ENCODE results near the gene SOCS3.
"Not testable (repeated sequence)": the region's sequence is repeated elsewhere in the genome, so short reads cannot be mapped to it uniquely, and the experiment has no call there.

SOCS3 gene

DNA sequence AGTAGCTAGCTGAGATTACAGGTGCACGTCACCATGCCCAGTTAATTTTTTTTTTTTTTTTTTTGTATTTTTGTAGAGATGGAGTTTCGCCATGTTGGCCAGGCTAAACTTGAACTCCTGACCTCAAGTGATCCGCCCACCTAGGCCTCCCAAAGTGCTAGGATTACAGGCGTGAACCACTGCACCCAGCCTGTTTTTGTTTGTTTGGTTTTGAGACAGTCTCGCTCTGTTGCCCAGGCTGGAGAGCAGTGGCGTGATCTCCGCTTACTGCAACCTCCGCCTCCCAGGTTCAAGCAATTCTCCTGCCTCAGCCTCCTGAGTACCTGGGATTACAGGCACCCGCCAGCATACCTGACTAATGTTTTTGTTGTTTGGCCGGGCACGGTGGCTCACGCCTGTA, 28.5 kb downstream of the SOCS3 start:
- not testable (repeated sequence) for DNase-seq (ENCODE audit: low read depth in 2 of 3, low spot score in 1 of 3)

DNA sequence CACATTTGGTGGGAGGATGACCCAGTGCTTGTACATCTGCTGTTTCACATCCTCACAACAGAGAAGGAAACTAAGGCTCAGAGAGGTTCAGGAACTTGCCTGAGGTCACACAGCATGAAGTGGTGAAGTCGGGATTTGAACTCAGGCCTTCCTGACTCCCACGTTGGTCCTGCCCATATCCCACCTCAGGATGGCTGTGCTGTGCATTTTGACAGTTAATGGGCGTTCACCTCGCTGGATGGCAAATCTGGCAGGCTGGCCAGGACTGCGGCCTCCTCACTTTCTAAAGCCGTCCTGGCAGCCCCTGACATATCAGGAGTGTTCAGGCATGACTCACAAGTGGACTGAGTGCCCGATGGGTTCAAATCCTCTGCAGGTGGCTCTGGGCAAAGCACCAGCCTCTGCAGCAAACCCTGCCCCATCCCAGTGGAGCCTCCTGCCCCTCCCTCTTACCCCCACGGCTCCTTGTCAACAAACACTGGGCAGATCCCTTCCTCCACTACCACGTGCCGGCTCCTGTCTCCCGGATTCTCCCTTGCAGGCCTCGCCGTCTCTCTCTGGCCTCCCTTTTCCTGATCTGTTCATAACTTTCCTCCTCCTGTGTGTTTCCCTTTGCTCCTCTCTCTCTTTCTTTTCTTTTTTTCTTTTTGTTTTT, 29.2 kb downstream of the SOCS3 start:
- no peak for DNase-seq (ENCODE audit: low read depth in 2 of 3, low spot score in 1 of 3)

DNA sequence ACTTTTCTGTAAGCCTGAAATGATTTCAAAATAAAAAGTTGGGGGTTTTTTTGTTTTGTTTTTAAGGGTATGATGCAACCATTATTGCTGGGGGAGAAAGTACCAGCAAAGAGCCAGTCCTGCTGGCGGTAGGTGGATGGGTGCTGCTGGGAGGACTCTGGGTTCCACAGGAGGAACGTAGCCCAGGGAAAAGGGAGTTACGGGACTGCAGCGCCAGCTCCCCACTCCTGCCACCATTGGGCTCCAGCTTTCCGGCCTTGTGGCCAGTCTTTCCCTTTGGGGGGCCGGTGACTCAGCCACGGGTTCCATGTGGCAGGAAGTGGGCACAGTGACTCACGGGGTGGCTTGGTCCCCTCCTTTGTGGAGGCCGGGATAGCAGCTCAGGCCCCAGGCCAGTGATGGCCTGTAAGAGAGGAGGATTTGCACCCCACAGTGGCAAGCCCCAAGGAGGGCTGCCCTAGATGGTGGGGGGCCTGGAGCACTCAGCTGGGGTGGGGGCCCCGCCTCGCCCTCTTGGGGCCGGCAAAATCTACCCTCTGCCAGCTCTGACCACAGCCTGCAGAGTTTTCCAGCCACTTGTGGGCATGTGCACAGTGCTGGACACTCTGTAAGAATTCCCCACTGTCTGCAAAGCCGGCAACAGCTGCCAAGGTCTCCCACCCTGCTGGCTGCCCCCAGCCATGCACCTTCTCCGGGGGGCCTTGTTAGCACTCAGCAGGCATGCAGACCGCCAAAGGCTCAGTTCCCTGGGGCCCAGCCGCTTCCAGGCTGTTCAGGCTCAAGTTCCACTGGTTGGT, 30.4 kb downstream of the SOCS3 start:
- DNase-seq (ENCODE audit: low read depth in 2 of 3, low spot score in 1 of 3) = no peak

DNA sequence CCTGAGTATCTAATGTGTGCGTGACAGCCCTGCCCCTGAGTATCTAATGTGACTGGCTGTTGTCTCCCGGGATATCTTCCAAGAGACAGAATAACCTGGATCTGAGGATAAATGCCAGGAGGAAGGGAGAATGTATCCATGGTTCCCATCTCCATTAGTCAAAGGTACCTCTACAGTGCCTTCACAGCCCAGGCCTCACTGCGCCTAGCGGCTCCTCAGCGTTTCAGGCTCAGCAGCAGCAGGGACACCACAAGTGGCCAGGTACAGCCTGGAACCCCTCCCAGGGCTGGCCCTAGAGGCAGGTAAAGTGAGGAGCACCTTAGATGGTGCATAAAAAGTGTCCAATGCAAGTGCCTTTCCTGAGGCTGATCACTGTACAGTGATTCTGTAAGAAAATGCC, 32.0 kb downstream of the SOCS3 start:
- no peak for DNase-seq (ENCODE audit: low read depth in 2 of 3, low spot score in 1 of 3)

DNA sequence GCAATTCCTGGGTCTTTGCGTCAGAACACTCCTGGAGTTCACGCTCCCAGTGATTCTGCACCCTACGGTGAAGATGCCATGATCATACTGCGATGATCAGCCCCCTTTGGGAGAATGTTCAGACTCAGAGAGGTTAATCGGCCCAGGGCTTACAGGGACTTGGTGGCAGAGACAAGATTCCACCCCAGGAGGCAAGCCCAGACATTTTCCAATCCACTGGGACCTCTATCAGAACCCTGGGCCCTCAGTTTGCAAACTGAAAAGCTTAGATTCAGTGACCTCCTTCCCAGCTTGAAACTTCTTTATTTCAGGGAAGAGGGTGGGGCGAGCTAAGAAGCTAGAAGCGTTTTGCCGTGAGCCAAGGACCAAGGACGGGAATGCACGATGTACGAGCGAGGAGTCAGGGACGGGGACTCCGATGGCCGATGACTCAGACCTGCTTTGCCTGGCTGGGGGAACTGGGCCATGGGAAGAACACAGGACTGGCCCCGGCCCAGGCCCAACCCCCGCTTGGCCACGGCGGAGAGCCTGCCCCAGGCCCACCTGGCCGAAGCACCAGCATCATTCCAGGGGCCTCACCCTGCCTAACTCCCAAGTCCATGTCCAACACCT, 34.7 kb downstream of the SOCS3 start:
- DNase-seq (ENCODE audit: low read depth in 2 of 3, low spot score in 1 of 3) = no peak

DNA sequence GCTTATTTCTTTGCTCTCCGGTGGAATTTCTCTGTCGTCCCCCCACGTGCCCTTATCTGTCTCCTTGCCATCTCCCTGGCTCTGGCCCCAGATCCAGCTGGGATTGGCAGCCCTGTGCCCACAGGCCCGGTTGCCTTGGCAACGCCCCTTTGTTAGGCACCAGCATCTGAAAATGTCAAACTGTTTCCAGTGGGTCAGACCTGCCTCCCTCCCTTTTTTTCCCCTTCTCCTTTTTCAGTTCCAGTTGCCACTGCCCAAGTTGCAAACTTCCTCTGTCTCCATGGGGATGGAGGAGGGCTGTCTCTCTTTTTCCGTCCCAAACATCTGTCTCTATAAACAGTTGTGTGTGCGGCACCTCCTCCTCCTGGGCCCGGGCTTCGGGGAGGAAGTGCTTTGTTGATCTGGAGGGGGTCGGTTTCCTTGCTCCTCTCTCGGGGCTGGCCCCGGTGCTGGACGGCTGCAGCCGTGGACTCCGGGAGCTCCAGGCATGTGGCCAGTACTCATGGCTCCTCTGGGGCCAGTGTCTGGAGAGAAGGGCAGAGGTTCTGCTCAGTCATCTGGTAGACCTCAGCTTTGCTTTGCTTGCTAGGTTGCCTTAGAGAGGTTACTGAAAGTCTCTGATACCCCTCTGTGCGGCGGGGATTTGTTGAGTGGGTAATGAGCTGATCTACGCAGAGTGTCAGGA, 35.3 kb downstream of the SOCS3 start:
- peak in 1 of 3 donors; percentile 22 for DNase-seq (ENCODE audit: low read depth in 2 of 3, low spot score in 1 of 3)

DNA sequence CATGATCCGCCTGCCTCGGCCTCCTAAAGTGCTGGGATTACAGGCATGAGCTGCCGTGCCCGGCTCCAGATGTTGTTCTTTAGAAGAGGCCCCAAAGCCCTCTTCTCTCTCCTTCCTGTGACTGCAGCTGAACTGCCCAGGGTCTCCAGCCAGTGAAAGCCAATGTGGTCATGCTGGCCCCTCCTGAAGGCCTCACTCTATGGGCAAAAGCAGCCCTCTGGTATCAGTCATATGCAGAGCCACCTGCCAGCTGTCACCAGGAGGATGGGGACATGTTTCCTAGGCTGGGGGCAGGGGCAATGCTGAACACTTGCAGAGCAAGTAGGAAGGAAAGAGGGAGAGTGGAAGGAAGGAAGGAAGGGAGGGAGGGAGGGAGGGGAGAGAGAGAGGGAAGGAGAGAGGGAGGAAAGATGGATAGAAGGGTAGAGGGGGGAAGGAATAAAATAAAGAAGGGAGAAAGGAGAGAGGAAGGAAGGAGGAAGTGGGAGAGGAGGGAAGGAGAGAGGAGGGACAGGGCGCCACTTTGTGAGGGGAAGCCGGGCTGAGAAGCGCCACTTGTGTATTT, 36.0 kb downstream of the SOCS3 start:
- DNase-seq (ENCODE audit: low read depth in 2 of 3, low spot score in 1 of 3) = no peak

DNA sequence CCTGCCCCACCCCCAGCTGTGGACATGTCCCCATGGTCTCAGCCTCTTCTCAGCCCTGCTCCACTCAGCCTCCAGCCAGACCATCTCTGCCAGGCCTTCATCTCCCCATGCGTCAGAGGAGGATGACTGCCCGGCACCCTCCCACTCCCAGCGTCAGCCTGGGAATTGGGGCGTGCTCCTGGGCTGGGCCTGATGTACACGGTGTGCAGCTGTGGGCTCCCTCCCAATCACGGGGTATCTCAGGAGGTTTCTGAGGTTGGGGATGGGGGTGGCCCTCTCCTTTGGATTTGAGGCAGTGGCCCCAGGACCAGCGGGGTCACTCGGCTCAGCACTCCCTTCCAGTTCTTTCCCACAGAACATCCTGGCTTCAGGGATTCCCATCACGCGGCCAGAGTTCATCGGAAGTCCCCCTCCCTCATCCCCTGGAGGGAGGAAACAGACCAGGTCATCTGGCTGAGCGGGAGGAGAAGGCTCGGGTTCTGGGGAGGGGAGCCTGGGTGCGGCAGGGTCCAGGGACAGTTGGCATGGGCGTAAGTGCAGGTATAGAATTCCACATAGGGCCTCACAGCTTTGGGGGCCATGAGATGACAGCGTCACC, 36.9 kb downstream of the SOCS3 start:
- DNase-seq (ENCODE audit: low read depth in 2 of 3, low spot score in 1 of 3) = no peak

DNA sequence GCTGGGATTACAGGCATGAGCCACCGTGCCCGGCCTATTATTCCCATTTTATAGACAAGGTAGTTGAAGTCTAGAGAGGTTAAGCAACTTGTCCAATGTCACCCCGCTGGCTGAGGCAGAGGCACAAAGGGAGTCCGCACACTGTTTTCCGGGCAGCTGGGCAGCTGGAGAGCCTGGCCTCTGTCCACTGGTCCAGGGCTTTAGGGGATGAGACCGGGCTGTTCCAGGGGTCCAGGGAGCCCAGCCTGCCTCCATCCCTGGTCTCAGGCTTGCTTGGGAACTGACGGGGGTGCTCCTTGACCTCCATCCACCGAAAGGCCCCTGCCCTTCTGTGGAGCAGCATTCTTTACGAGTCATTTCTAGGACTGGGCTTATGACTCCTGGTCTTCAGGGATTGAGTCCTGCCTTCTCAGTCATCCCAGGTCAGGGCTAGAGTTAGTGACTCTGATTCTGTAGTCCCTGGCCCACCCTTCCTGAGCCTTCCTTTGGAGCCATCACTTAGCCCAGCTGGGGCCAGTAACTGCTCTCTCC, 37.5 kb downstream of the SOCS3 start:
- no peak for DNase-seq (ENCODE audit: low read depth in 2 of 3, low spot score in 1 of 3)

DNA sequence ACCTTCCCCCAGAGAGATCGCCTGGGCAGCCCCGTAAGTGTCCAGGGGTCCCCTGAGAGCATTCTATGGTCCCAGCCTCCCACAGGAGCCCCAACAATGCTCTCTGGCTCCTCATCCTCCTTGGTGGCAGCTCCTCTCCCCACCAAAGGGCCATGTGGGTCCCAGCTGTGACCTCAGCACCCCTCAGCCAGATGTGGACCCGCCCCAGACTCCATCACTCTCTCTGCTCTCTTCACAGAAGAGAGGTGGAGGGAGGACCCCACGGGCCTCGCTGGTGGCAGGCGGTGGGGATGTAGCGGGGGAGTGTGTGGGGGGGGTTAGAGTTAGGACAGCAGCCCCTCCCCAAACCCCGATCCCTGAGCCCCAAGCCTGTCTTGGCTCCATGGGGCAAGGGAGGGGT, 41.0 kb downstream of the SOCS3 start:
- DNase-seq (ENCODE audit: low read depth in 2 of 3, low spot score in 1 of 3) = no peak

DNA sequence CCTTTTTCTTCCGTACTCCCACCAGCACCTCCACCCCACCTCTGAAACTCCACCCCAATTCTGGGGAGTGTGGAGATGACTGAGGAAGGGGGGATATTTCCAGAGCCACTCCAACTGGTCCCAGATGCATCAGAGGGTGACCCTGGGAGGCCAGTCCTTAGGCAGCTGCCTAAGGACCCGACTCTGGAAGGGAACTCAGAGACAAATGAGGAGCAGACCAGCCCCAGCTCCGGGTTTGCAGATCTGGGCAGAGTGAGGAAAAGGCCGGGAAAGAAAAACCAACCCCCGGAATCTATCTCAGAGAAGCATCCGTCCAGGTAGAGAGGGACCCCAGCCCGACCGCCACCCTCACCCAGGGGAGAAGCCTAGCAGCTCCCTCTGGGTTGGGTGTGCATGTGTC, 41.5 kb downstream of the SOCS3 start:
- no peak for DNase-seq (ENCODE audit: low read depth in 2 of 3, low spot score in 1 of 3)

DNA sequence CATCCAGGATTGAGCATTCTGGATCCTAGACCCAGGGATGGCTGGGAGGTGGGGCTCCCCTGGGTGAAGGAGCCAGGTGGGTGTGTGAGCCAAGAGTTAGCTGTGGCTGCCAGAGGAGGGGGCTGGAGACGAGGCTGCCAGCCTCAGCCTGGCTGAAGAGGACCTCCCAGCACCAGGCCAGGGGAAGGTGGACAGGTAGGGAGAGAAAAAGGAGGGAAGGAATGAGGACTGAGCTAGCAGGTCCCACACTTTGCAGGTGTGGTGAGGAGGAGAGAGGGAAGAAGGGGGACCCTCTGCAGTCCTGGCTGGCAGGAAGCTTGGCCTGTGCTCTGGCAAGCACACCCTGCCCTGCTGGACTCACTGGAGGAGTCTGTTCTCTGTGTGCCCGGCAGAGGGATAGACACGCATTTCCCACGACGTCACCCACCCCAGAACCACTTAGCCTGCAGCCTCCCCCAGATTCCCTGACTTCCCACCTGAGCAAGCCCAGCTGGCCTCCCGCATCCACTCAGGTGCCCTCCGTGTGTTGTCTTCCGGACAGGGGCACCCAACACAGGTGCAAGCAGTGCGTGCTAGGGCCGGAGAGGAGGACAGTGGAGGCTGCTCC, 42.0 kb downstream of the SOCS3 start:
- DNase-seq (ENCODE audit: low read depth in 2 of 3, low spot score in 1 of 3) = no peak

DNA sequence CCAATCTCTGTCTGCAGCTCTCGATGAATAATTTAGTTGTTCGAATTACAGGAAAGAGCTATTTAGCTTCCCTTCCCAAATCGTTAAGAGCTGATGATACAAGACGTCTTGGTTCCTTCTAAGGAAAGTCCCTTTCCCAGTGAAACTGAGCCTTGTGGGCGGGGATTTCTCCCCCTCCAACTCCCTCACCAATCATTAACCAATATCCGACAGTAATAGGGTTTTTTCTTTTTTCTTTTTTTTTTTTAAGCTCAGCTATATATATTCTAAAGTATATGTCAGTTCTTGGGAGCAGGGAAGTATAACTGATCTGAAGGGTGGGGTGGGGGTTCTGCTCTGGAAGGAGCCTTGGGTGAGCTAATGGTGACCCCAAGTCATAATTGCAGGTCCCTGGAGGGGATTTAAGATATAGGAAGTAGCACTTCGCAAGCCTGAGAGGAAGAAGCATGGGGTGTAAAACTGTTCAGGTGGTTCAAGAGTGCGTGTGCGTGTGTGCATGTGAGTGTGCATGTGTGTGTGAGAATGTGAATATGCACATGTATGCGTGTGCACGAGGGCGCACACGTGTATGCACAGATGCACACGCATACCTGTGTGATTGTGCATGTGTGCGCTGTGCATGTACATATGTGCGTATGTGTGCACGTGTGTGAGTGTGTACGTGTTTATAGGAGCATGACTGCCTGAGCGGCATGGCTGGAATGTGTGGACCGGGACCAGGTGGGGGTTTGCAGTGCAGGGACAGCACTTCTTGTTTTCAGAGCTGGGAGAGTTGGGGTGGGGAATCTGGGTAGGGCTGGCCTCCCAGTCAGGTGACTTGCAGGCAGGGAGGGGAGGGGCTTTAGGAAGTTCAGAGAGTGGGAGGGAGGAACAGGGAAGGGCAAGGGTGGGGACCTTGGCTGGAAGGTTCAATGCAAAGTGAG, 42.7 kb downstream of the SOCS3 start:
- DNase-seq (ENCODE audit: low read depth in 2 of 3, low spot score in 1 of 3) = no peak

DNA sequence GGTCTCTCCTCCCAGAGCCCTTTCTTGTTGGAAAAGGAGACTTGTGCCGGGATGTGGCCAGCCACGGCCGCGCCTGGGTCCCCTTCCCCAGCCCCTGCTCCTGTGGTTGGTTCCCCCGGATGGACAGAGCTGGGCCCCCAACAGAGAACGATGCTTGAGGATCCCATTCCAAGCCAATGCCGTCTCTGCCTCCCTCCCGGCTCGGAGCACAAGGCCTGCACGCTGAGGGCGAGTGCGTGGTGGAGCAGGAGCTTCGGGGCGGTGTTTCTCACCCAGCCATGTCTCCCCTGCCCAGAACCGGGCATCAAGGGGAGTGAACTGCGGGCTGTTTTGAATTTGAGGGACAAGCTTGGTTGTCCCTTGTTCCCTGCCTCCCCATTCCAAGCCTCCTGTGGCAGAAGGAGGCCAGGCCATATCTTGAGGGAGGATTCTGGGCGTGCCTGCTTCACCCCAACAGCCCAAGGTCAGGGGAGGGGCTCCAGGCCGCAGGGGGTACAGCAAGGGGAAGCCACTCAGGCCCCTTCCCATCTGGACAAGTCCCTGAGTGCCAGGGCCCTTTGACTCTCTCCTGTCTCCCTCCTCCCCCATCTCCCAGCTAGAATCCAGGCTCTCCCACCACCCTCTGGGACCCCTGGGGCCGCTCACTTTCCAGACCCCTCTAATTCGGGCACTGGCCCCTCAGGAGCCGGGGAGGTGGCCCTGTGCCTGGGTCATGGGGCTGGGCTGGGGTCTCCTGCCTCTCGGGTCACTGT, 43.6 kb downstream of the SOCS3 start:
- no peak for DNase-seq (ENCODE audit: low read depth in 2 of 3, low spot score in 1 of 3)

DNA sequence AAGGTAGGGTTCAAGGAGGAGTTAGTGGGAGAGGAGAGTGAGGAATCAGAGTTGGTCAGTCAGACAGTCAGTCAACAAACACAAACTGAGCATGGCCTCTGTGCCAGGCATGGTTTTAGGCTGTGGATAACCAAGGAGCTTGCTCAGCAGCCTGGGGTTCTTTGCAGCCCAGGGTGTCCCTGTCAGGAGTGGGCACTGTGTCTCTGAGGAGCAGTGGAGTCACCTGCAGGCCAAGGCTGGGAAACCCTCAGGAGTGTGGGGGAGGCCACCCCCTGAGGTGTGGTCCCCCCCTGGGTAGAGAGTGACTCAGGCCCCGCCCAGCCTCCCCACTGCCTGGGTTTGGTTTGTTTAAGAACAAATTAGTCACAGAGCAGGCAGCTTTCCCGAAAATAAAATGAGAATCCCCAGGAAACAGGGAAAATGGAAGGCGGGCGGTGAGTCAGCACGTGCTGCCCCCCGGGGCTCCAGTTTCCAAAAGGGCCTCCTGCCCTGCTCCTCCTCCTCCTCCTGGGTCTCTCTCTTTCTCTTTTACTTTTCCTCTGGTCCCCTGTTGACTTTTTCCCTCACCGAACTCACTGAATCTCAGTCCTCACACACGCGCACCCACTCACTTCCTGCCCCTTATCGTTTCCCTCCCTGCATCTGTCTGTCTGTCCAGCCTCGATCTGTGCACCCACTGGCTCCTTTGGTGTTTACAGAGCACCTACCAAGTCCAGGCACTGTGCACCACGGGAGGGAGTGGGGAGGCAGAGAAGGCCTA, 44.3 kb downstream of the SOCS3 start:
- peak; percentile 41 to 55 (median 45) for DNase-seq (ENCODE audit: low read depth in 2 of 3, low spot score in 1 of 3)

DNA sequence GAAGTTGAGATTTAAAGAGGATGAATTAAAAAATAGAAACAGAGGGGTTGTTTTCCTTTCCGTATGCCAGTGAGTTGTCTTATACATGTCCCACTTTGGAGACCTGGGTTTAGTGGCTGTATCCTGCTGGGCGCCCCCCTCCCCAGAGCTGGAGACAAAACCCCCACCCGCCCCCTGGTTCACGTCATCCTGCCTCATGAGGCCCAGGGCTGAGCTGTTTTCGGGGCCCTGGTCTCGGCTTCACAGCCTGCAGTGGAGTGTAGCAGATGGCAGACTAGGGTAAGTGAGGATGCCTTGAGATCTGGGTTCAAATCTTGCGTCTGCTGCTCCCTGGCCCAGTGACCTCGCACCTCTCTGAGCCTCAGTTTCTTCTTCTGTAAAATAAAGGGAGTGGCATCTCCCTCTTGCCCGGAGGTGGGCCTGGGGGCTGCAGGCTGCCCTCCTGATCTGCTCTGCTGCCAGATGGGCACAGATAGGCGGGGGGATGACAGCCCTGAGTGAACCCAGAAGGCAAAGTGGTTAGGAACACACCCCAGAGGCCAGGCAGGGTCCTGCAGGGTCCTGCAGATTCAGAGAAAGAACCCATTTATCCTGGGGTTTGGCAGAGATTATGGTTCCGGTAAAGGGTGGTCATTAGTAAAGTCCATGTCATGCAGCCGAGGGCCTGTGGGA, 45.1 kb downstream of the SOCS3 start:
- DNase-seq (ENCODE audit: low read depth in 2 of 3, low spot score in 1 of 3) = no peak

Data from stimulated activated CD4-positive, alpha-beta T cell treated with anti-CD3 and anti-CD28 coated beads, Interleukin-12 subunit alpha, Interleukin-12 subunit beta, amount 100 ng/mL, for 48 hours (primary cell).